ENCODE results near the gene PPM1D. TPM values are rescaled to one million over a fixed set of nuclear protein-coding genes. Genes with fewer than 3 reads are reported as not detected.
"Not testable (repeated sequence)": the region's sequence is repeated elsewhere in the genome, so short reads cannot be mapped to it uniquely, and the experiment has no call there.

PPM1D gene
- total and polyA plus RNA-seq, 2 experiments from 2014 or later: 18.3 to 18.6 TPM

DNA sequence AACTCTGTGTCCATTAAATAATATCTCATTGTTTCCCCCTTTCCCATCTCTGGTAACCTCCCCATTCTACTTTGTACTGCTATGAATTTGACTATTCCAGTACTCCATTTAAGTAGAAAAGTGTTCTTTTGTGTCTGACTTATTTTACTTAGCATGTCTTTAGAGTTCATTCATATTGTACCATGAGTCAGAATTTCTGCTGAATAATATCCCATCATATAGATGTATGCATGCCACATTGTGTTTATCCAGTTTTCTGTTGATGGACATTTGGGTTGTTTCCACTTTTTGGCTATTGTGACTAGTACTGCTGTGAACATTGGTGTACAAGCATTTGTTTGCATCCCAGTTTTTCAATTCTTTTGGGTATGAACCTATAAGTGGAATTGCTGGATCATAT lies 6.0 kb downstream of the PPM1D start:
- no peak overlapping the region for H3K27ac ChIP-seq
- TF ChIP-seq, protein P1, sequence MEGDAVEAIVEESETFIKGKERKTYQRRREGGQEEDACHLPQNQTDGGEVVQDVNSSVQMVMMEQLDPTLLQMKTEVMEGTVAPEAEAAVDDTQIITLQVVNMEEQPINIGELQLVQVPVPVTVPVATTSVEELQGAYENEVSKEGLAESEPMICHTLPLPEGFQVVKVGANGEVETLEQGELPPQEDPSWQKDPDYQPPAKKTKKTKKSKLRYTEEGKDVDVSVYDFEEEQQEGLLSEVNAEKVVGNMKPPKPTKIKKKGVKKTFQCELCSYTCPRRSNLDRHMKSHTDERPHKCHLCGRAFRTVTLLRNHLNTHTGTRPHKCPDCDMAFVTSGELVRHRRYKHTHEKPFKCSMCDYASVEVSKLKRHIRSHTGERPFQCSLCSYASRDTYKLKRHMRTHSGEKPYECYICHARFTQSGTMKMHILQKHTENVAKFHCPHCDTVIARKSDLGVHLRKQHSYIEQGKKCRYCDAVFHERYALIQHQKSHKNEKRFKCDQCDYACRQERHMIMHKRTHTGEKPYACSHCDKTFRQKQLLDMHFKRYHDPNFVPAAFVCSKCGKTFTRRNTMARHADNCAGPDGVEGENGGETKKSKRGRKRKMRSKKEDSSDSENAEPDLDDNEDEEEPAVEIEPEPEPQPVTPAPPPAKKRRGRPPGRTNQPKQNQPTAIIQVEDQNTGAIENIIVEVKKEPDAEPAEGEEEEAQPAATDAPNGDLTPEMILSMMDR (IDR thresholded peaks at IDR 0.05; ENCODE audit: poor library complexity): no peak
- TF ChIP-seq EZH2phosphoT487 (IDR thresholded peaks at IDR 0.05; ENCODE audit: low read depth, severe bottlenecking, unreplicated experiment): no peak
- no peak for TF ChIP-seq EZH2 (IDR thresholded peaks at IDR 0.05; ENCODE audit: borderline replicate concordance)
- no peaks in the 10 kb centered on the region for H3K27me3 ChIP-seq
- H3K4me2 ChIP-seq: no peak overlapping the region
- peaks cover 98% of the 10 kb centered on the region for H3K79me2 ChIP-seq
- H3K9me2 ChIP-seq (replicated peaks; ENCODE audit: insufficient read depth): no peaks in the 10 kb centered on the region
- no peak overlapping the region for H2AFZ ChIP-seq
- DNase-seq (ENCODE audit: low spot score): no peak
- no peak overlapping the region for H3K4me3 ChIP-seq
- no peaks in the 10 kb centered on the region for H3K4me1 ChIP-seq (ENCODE audit: insufficient read depth)
- H4K20me1 ChIP-seq (ENCODE audit: insufficient read depth, poor library complexity, severe bottlenecking): peaks cover 61% of the 10 kb centered on the region
- no peaks in the 10 kb centered on the region for H3K36me3 ChIP-seq (replicated peaks; ENCODE audit: insufficient read depth, low read depth)
- no peaks in the 10 kb centered on the region for H3K9me3 ChIP-seq (ENCODE audit: low read depth)

DNA sequence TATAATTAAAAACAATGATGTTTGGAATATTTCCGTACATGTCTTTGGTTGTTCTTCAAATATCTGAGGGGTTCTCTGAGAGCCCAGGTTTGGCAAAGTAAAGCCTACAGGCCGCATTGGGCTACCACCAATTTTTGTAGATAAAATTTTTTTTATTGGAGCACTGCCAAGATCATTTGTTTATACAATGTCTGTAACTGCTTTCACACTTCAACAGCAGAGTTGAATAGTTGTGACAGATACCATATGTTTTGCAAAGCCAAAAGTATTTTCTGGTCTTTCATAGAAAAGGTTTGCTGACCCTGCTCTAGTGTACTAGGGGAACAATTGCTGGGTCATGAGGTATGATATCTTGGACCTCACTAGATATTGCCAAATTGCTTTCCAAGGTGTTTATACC lies 10.5 kb downstream of the PPM1D start:
- Histone ChIP-seq H3K79me2 (peaks cover 100% of the 10 kb centered on the region), H3K27me3 (no peaks in the 10 kb centered on the region), H3K9me2 (replicated peaks; ENCODE audit: insufficient read depth) (no peaks in the 10 kb centered on the region), H3K4me1 (ENCODE audit: insufficient read depth) (no peaks in the 10 kb centered on the region), H4K20me1 (ENCODE audit: insufficient read depth, poor library complexity, severe bottlenecking) (peaks cover 78% of the 10 kb centered on the region), H2AFZ (no peak overlapping the region), H3K9me3 (ENCODE audit: low read depth) (no peaks in the 10 kb centered on the region), H3K4me3 (no peak overlapping the region), H3K27ac (no peak overlapping the region), H3K36me3 (replicated peaks; ENCODE audit: insufficient read depth, low read depth) (no peaks in the 10 kb centered on the region), H3K4me2 (no peak overlapping the region)
- DNase-seq (ENCODE audit: low spot score): no peak
- TF ChIP-seq, protein P1 (IDR thresholded peaks at IDR 0.05; ENCODE audit: poor library complexity): no peak
- TF ChIP-seq EZH2phosphoT487 (IDR thresholded peaks at IDR 0.05; ENCODE audit: low read depth, severe bottlenecking, unreplicated experiment) (no peak), EZH2 (IDR thresholded peaks at IDR 0.05; ENCODE audit: borderline replicate concordance) (no peak)
- WGBS (ENCODE audit: low lambda C conversion rate, missing lambda C conversion rate): 69% methylated on average over 2 of the region's 2 CpGs

GRCh38 chr17:60611321-60611720 lies 11.3 kb downstream of the PPM1D start:
- DNase-seq (ENCODE audit: low spot score); H3K27ac ChIP-seq; H3K27me3 ChIP-seq; H3K4me3 ChIP-seq; H2AFZ ChIP-seq; H3K9me2 ChIP-seq (replicated peaks; ENCODE audit: insufficient read depth); H3K9me3 ChIP-seq (ENCODE audit: low read depth); H3K4me2 ChIP-seq; H3K36me3 ChIP-seq (replicated peaks; ENCODE audit: insufficient read depth, low read depth); H3K4me1 ChIP-seq (ENCODE audit: insufficient read depth): not testable (repeated sequence)
- H4K20me1 ChIP-seq (ENCODE audit: insufficient read depth, poor library complexity, severe bottlenecking): peaks cover 79% of the 10 kb centered on the region
- over 99% methylated on average over 5 of the region's 5 CpGs for WGBS (ENCODE audit: low lambda C conversion rate, missing lambda C conversion rate)
- H3K79me2 ChIP-seq: peaks cover 100% of the 10 kb centered on the region

GRCh38 chr17:60613325-60613724 lies 13.3 kb downstream of the PPM1D start:
- Histone ChIP-seq H4K20me1 (ENCODE audit: insufficient read depth, poor library complexity, severe bottlenecking) (peaks cover 84% of the 10 kb centered on the region), H2AFZ (no peak overlapping the region), H3K27me3 (no peaks in the 10 kb centered on the region), H3K4me3 (no peak overlapping the region), H3K36me3 (replicated peaks; ENCODE audit: insufficient read depth, low read depth) (no peaks in the 10 kb centered on the region), H3K27ac (no peak overlapping the region), H3K79me2 (peaks cover 100% of the 10 kb centered on the region), H3K9me3 (ENCODE audit: low read depth) (no peaks in the 10 kb centered on the region), H3K4me1 (ENCODE audit: insufficient read depth) (no peaks in the 10 kb centered on the region), H3K9me2 (replicated peaks; ENCODE audit: insufficient read depth) (no peaks in the 10 kb centered on the region), H3K4me2 (no peak overlapping the region)
- DNase-seq (ENCODE audit: low spot score): no peak
- TF ChIP-seq EZH2 (IDR thresholded peaks at IDR 0.05; ENCODE audit: borderline replicate concordance) (no peak), EZH2phosphoT487 (IDR thresholded peaks at IDR 0.05; ENCODE audit: low read depth, severe bottlenecking, unreplicated experiment) (no peak)
- TF ChIP-seq, protein P1 (IDR thresholded peaks at IDR 0.05; ENCODE audit: poor library complexity): no peak
- WGBS (ENCODE audit: low lambda C conversion rate, missing lambda C conversion rate): 97% methylated on average over 18 of the region's 19 CpGs

DNA sequence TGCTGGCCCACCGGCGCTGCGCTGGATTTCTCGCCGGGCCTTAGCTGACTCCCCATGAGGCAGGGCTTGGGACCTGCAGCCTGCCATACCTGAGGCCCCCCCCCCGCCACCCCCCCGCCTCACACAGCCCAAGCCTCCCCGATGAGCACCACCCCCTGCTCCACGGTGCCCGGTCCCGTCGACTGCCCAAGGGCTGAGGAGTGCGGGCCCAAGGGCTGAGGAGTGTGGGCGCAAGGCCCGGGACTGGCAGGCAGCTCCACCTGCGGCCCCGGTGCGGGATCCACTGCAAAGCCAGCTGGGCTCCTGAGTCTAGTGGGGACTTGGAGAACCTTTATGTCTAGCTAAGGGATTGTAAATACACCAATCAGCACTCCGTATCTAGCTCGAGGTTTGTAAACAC lies 13.8 kb downstream of the PPM1D start:
- not testable (repeated sequence) for H3K27ac ChIP-seq; H3K27me3 ChIP-seq; H3K4me3 ChIP-seq; H3K36me3 ChIP-seq (replicated peaks; ENCODE audit: insufficient read depth, low read depth); H3K4me2 ChIP-seq; H2AFZ ChIP-seq; H3K9me3 ChIP-seq (ENCODE audit: low read depth); H3K9me2 ChIP-seq (replicated peaks; ENCODE audit: insufficient read depth); DNase-seq (ENCODE audit: low spot score); H3K4me1 ChIP-seq (ENCODE audit: insufficient read depth)
- H4K20me1 ChIP-seq (ENCODE audit: insufficient read depth, poor library complexity, severe bottlenecking): peaks cover 88% of the 10 kb centered on the region
- 98% methylated on average over 10 of the region's 20 CpGs for WGBS (ENCODE audit: low lambda C conversion rate, missing lambda C conversion rate)
- H3K79me2 ChIP-seq: peaks cover 100% of the 10 kb centered on the region

DNA sequence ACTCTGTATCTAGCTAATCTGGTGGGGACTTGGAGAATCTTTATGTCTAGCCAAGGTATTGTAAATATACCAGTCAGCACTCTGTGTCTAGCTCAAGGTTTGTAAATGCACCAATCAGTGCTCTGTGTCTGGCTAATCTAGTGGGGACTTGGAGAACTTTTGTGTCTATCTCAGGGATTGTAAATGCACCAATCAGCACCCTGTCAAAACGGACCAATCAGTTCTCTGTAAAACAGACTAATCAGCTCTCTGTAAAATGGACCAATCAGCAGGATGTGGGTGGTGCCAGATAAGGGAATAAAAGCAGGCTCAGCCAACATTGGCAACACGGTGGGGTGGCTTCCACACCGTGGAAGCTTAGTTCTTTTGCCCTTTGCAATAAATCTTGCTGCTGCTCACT lies 14.3 kb downstream of the PPM1D start:
- not testable (repeated sequence) for H2AFZ ChIP-seq; H3K9me2 ChIP-seq (replicated peaks; ENCODE audit: insufficient read depth); H3K4me2 ChIP-seq; H3K9me3 ChIP-seq (ENCODE audit: low read depth); DNase-seq (ENCODE audit: low spot score); H3K27me3 ChIP-seq; H3K36me3 ChIP-seq (replicated peaks; ENCODE audit: insufficient read depth, low read depth); H3K27ac ChIP-seq; H3K4me1 ChIP-seq (ENCODE audit: insufficient read depth); H3K4me3 ChIP-seq
- peaks cover 92% of the 10 kb centered on the region for H4K20me1 ChIP-seq (ENCODE audit: insufficient read depth, poor library complexity, severe bottlenecking)
- 83% methylated on average over 3 of the region's 3 CpGs for WGBS (ENCODE audit: low lambda C conversion rate, missing lambda C conversion rate)
- peaks cover 100% of the 10 kb centered on the region for H3K79me2 ChIP-seq
